ENCODE results near the gene GARIN5A.

The GARIN5A gene

DNA sequence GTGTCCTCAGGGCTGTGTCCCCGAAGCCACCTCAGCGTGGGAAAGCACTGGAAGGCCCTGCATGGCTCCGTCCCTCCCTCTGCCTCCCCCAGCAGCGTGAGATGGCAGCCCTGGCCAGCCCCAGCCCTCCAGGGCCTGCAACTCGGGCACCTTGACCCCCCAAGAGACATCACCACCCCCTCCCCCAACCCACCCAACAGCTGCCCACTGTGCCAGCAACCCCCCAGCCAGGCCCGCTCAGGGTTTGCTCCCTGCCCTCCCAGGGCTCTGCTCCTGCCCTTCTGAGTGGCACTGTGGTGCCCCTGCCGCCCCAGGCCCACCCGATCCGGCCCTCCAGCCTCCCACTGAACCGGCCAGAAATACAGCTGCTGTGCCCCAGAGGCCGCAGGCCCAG is 38.5 kb upstream of the GARIN5A start:
- Histone ChIP-seq H3K9ac (no peak overlapping the region), H3K27ac (no peak overlapping the region), H4K20me1 (ENCODE audit: insufficient read depth) (no peaks in the 10 kb centered on the region), H2AFZ (ENCODE audit: low read depth) (no peak overlapping the region), H3K79me2 (ENCODE audit: insufficient read depth, low read depth) (no peaks in the 10 kb centered on the region; the same call in 1 of the 2 replicates), H3K36me3 (ENCODE audit: insufficient read depth) (no peaks in the 10 kb centered on the region), H3K27me3 (ENCODE audit: insufficient read depth, low read depth) (peaks cover 16% of the 10 kb centered on the region; the same call in 1 of the 2 replicates), H3K4me1 (ENCODE audit: low read depth, poor library complexity, severe bottlenecking) (no peaks in the 10 kb centered on the region), H3K4me2 (no peak overlapping the region), H3K4me3 (IDR thresholded peaks at IDR 0.05; ENCODE audit: insufficient read depth, low read depth, low read length) (no peak overlapping the region)
- no peak for TF ChIP-seq CTCF (conservative IDR thresholded peaks at IDR 0.05; ENCODE audit: low read depth, low read length)

- peaks cover 12% of the 10 kb centered on the region; the same call in 1 of the 2 replicates for H3K27me3 ChIP-seq (ENCODE audit: insufficient read depth, low read depth)
- no peak overlapping the region for H3K9ac ChIP-seq
- H3K36me3 ChIP-seq (ENCODE audit: insufficient read depth): no peaks in the 10 kb centered on the region
- no peaks in the 10 kb centered on the region for H4K20me1 ChIP-seq (ENCODE audit: insufficient read depth)
- no peak overlapping the region for H3K27ac ChIP-seq
- TF ChIP-seq CTCF (conservative IDR thresholded peaks at IDR 0.05; ENCODE audit: low read depth, low read length): no peak
- no peak overlapping the region for H3K4me3 ChIP-seq (IDR thresholded peaks at IDR 0.05; ENCODE audit: insufficient read depth, low read depth, low read length)
- no peak overlapping the region for H2AFZ ChIP-seq (ENCODE audit: low read depth)
- no peaks in the 10 kb centered on the region for H3K4me1 ChIP-seq (ENCODE audit: low read depth, poor library complexity, severe bottlenecking)
- H3K4me2 ChIP-seq: no peak overlapping the region
- H3K79me2 ChIP-seq (ENCODE audit: insufficient read depth, low read depth): no peaks in the 10 kb centered on the region; the same call in 1 of the 2 replicates
These were observed 37.9 kb upstream of the GARIN5A start for GRCh38 chr19:50514346-50515167.

GRCh38 chr19:50513746-50514345 is 37.2 kb upstream of the GARIN5A start, which contains the start of gene ASPDH:
TSS of gene ASPDH (minus strand) at chr19:50513913. CDS start at chr19:50513823, 90 bp downstream.
- no peaks in the 10 kb centered on the region for H3K4me1 ChIP-seq (ENCODE audit: low read depth, poor library complexity, severe bottlenecking)
- no peaks in the 10 kb centered on the region for H4K20me1 ChIP-seq (ENCODE audit: insufficient read depth)
- no peak within 1 kb of the TSS for H3K4me3 ChIP-seq (IDR thresholded peaks at IDR 0.05; ENCODE audit: insufficient read depth, low read depth, low read length)
- no peak for TF ChIP-seq CTCF (conservative IDR thresholded peaks at IDR 0.05; ENCODE audit: low read depth, low read length)
- H2AFZ ChIP-seq (ENCODE audit: low read depth): no peak within 1 kb of the TSS
- no peak within 1 kb of the TSS for H3K9ac ChIP-seq
- H3K36me3 ChIP-seq (ENCODE audit: insufficient read depth): no peaks in the 10 kb centered on the region
- no peak within 1 kb of the TSS for H3K27ac ChIP-seq
- H3K4me2 ChIP-seq: no peak within 1 kb of the TSS
- peaks cover 10% of the 10 kb centered on the region; the same call in 1 of the 2 replicates for H3K27me3 ChIP-seq (ENCODE audit: insufficient read depth, low read depth)
- no peaks in the 10 kb centered on the region; the same call in 1 of the 2 replicates for H3K79me2 ChIP-seq (ENCODE audit: insufficient read depth, low read depth)

DNA sequence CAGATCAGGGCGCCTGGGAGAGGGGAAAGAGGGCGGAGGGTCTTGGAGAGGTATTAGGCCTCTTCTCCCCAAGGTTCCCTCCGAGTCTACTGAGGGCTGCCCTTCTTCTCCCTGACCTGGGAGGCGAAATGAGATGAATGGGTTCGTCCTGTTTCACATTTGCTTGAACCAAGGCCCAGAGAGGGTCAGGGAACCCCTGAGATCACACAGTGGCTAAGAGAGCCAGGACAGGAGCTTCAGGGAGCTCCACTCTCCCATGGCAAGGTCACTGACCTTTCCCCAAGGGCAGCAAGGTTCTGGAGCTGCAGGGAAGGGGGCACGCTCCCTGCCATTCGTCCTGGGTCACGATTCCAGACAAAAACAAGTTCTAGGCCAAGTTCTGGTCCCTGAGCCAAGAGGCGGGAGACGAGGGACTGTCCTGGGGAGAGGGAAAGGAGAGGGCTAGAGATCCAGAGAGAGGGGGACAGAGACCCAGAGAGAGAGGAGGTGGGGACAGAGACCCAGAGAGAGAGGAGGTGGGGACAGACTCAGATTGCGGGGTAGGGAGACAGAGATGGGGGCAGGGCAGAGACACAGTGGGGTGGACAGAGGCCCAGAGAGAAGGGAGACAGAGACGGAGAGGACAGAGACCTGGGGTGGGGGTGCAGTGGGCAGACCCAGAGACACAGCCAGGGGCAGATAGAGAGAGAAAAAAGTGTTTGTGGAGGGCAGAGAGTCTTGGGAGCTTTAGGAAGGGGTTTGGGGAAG is 36.5 kb upstream of the GARIN5A start:
- H3K4me3 ChIP-seq (IDR thresholded peaks at IDR 0.05; ENCODE audit: insufficient read depth, low read depth, low read length): no peak overlapping the region
- no peaks in the 10 kb centered on the region for H4K20me1 ChIP-seq (ENCODE audit: insufficient read depth)
- H3K27ac ChIP-seq: no peak overlapping the region
- H3K36me3 ChIP-seq (ENCODE audit: insufficient read depth): no peaks in the 10 kb centered on the region
- no peaks in the 10 kb centered on the region for H3K4me1 ChIP-seq (ENCODE audit: low read depth, poor library complexity, severe bottlenecking)
- no peak overlapping the region for H2AFZ ChIP-seq (ENCODE audit: low read depth)
- peaks cover 10% of the 10 kb centered on the region; the same call in 1 of the 2 replicates for H3K27me3 ChIP-seq (ENCODE audit: insufficient read depth, low read depth)
- no peak overlapping the region for H3K9ac ChIP-seq
- H3K4me2 ChIP-seq: no peak overlapping the region
- H3K79me2 ChIP-seq (ENCODE audit: insufficient read depth, low read depth): no peaks in the 10 kb centered on the region; the same call in 1 of the 2 replicates
- TF ChIP-seq CTCF (conservative IDR thresholded peaks at IDR 0.05; ENCODE audit: low read depth, low read length): no peak

Data from KMS-11 (cell line).